Testis (tissue), 2 donors: ENCODE results near the gene TECPR2.

Experiments used
- POLR2A ChIP-seq: fragments of 450-650 bp; IDR thresholded peaks from one replicate; pipeline ENCODE4 v1.6.1; 2017; ENCODE audit warnings: antibody characterized with exemption, mild to moderate bottlenecking, moderate library complexity
- TF ChIP-seq, protein P1 (sequence below), 3 experiments: fragments of 450-650 bp in 2 of 3; fragments of 200-600 bp in 1 of 3; sonication (generic) in 1 of 3; IDR thresholded peaks; one replicate each; pipeline ENCODE4 v1.5.1; 2016 to 2019; ENCODE audit warnings: antibody characterized with exemption in 3 of 3, mild to moderate bottlenecking in 2 of 3, moderate library complexity in 1 of 3

DNA sequence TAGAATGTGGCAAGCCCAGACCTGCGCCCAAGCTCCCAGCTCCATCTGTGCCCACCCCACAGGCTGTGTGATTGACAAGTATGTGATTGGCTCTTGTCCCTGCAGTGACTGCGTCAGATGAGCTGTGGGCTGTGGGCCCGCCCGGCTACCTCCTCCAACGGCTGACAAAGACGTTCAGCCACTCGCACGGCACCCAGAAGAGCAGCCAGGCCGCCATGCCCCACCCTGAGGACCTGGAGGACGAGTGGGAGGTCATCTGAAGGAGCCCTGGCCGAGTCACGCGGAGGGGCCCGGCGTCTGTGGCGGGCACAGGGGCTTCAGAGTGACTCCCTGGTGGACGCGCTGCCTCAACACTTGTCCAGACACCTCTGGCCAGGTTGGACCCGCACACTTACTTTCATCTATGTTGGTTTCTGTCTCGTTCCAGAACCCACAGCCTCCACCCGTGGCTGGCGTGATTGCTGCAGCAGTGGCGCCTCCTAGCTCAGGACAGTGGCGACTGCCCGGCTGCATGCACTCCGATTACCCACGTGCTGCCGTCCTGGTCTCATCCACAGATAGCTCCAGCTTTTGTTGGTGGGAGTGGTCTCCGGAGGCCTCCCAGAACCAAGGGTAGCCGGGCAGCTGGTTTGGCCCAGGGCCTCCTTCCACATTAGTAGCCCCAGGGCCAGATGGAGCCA is 135.4 kb downstream of the TECPR2 start:
- TF ChIP-seq, protein P1, sequence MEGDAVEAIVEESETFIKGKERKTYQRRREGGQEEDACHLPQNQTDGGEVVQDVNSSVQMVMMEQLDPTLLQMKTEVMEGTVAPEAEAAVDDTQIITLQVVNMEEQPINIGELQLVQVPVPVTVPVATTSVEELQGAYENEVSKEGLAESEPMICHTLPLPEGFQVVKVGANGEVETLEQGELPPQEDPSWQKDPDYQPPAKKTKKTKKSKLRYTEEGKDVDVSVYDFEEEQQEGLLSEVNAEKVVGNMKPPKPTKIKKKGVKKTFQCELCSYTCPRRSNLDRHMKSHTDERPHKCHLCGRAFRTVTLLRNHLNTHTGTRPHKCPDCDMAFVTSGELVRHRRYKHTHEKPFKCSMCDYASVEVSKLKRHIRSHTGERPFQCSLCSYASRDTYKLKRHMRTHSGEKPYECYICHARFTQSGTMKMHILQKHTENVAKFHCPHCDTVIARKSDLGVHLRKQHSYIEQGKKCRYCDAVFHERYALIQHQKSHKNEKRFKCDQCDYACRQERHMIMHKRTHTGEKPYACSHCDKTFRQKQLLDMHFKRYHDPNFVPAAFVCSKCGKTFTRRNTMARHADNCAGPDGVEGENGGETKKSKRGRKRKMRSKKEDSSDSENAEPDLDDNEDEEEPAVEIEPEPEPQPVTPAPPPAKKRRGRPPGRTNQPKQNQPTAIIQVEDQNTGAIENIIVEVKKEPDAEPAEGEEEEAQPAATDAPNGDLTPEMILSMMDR (IDR thresholded peaks at IDR 0.05), result no peak
- no peak for TF ChIP-seq POLR2A
